HG03571 (cell line): ENCODE measurements around the gene KIF22.
"Not testable (repeated sequence)": the region's sequence is repeated elsewhere in the genome, so short reads cannot be mapped to it uniquely, and the experiment has no call there.

ENCODE experiments used
- ATAC-seq: cut with Tn5 transposase; IDR thresholded peaks from one replicate; pipeline ENCODE4 v1.9.1; 2021; ENCODE audit not compliant: unreplicated experiment

The KIF22 gene

DNA sequence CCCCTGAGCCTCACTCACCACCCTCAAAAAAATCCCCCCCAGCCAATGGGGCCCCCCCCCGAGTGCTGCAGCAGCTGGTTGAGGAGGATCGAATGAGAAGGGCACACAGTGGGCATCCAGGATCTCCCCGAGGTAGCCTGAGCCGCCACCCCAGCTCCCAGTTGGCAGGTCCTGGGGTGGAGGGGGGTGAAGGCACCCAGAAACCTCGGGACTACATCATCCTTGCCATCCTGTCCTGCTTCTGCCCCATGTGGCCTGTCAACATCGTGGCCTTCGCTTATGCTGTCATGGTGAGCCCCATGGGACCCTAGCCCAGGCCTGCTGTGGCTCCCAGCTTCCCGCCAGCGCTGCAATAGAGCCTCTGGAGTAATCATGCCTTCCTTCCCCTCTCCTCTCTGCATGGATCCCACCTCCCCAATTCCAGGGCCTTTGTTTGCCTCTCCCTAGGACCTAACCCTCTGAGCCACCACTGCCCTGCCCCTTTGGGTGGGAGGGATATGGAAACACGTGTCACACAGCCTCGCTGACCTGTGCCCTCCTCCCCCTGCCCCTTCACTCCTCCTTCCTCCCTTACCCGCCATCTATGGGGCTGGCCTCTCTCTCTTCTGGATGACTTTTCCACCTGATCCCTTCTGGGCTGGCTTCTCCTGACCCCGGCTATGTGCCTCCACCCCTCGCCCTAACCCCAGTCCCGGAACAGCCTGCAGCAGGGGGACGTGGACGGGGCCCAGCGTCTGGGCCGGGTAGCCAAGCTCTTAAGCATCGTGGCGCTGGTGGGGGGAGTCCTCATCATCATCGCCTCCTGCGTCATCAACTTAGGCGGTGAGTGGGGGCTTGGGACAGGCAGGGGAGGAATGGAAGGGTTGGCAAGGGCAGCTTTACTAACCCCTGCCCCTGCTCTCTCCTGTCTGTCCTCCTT, 23.4 kb downstream of the KIF22 start:
- no peak for ATAC-seq

DNA sequence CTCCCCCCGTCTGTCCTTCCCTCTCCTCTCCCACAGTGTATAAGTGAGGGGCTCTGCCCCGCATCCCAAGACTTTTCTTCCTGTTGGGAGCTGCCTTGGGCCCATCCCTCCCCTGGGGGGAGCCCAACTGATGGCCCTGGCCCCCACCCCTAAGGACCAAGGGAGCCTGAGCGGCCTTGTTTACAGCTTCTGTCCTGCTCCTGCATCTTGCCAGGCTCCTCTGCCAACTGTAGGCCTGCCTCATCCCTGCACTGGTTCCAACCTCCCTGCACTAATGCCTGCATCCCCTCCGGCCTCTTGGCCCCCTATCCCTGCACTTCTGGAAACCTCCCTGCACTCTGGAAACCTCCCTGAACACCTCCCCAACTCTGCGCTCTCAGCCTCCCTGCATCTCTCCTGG, 24.0 kb downstream of the KIF22 start:
- no peak for ATAC-seq

DNA sequence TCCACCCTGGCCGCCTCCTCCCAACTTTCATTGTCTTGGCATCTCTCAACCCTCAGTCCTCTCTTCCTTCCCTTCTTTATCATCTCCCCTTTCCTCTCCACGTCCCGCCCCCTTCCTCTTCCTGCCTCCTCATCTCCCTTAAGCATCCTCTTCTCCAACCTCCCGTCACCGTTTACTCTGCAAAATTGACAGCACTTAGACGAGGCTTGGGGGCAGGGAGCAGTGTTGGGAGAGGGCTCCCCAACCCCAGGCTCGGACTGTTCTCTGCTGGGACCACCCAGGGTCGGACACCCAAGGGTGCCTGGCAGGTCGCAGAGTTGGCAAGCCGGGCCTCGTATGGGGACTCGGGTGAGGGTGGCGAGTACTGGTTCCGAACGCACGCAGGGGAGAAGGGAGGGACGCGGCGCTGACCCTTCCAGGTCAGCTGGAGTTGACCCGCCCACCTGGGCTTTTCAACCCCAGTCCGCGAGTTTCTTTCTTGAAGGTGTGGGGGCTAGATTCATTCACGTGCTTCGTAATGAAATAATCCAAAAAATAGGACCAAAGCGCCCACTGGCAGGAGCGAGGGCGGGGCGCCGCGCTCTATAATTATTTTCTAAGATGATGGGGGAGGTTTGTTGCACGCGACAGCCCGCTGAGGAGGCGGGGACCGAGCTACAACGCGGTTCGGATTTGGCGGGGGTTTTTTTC, 24.6 kb downstream of the KIF22 start:
- ATAC-seq, result no peak

DNA sequence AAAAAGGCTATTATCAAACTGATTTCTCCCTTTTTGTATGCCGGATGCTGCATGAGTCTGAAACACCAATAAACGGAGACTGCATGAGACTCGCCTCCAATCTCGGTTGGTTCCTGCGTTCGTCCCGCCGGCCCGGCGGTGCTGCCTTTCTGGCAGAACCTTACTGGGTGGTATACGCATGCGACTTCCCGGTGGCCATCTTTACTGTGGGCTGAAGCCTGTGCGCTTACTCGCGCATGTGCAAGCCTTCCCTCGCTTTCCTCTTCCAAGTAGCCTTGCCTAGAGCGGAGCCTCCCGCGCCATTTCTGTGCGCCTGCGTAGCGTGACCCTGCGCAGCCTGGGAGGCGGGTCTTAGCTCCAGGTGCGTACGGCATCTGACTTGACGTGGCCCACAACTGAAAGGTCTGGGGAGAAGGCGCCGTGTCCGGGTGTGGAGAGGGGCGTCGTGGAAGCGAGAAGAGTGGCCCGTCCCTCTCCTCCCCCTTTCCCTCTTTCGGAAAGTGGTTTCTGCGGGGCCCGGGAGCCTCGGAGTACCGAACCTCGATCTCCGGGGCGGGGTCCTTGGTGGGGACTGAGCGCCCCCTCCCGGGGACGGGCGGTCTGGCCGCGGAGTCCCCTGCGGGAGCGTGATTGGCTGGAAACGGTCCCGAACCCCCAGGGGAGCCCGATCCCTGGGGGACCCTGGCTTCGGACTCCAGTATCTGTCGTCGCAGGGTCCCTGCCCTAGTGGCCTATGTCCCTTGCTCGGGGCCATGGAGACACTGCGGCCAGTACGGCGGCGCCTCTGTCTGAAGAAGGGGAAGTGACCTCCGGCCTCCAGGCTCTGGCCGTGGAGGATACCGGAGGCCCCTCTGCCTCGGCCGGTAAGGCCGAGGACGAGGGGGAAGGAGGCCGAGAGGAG, 25.5 kb downstream of the KIF22 start, which contains the start of gene PAGR1:
PAGR1 (plus strand) TSS at position 360 of the 901 bp plus-strand sequence; CDS start at position 734, 374 bp downstream.
- peak; percentile 50 for ATAC-seq

DNA sequence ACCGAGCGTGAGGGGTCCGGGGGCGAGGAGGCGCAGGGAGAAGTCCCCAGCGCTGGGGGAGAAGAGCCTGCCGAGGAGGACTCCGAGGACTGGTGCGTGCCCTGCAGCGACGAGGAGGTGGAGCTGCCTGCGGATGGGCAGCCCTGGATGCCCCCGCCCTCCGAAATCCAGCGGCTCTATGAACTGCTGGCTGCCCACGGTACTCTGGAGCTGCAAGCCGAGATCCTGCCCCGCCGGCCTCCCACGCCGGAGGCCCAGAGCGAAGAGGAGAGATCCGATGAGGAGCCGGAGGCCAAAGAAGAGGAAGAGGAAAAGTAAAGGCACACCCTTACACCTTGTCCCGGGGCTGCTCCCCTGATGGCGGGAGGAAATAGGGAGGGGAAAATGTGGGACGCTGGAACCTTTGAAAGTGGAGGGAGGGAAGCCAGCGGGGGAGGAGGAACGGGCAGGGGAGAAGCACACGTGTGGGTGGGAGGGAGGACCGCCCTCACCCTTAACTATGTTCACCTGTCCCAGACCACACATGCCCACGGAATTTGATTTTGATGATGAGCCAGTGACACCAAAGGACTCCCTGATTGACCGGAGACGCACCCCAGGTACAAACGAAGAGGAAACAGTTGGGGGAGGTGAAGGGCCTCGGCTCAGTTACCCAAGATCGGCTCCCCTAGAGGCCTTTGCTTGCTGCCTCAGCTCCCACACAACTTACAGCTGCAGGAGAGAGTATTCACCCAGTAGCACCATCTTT, 26.3 kb downstream of the KIF22 start:
- no peak for ATAC-seq

DNA sequence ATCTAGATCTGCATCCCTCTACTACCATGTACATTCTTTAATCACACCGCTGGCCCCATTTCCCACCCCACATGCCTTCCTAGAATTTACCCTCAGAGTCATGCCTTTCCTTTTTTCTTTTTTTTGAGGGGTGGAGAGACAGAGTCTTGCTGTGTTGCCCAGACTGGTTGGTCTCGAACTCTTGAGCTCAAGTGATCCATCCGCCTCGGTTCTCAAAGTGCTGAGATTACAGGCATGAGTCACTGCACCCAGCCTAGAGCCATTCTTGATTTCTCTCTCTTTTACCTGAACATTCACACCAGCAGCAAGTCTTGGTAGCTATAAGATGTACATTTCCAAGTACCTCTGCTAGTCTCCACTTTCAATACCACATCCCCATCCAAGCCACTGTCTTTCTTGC, 27.5 kb downstream of the KIF22 start:
- ATAC-seq, result no peak

DNA sequence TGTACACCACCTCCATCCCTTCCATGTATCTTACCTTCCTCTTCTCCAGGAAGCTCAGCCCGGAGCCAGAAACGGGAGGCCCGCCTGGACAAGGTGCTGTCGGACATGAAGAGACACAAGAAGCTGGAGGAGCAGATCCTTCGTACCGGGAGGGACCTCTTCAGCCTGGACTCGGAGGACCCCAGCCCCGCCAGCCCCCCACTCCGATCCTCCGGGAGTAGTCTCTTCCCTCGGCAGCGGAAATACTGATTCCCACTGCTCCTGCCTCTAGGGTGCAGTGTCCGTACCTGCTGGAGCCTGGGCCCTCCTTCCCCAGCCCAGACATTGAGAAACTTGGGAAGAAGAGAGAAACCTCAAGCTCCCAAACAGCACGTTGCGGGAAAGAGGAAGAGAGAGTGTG, 29.0 kb downstream of the KIF22 start:
- ATAC-seq, result no peak

DNA sequence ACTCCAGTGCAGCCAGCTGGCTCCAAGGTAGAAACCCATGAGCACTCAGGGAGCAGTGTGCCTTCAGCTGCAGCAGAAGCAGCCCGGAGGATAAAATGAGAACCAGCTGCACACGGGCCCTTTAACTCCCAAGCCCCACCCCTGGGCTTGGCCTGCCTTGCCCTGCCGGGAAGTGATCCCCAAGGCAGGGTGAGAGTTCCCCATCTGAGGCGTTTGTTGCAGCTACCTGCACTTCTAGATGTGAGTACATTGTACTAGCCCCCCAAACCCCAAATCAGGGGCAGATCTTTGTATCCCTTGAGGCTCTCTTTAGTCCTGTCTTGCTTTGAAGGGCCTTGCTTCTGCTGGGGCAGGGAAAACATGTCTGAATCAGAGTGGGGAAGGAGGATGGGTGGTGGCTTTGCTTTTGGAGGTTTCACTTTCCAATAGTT, 29.7 kb downstream of the KIF22 start, which contains the start of gene MVP:
MVP (plus strand) TSS at position 192 of the 431 bp plus-strand sequence. CDS start 10,088 bp downstream, outside the sequence.
- no peak for ATAC-seq

DNA sequence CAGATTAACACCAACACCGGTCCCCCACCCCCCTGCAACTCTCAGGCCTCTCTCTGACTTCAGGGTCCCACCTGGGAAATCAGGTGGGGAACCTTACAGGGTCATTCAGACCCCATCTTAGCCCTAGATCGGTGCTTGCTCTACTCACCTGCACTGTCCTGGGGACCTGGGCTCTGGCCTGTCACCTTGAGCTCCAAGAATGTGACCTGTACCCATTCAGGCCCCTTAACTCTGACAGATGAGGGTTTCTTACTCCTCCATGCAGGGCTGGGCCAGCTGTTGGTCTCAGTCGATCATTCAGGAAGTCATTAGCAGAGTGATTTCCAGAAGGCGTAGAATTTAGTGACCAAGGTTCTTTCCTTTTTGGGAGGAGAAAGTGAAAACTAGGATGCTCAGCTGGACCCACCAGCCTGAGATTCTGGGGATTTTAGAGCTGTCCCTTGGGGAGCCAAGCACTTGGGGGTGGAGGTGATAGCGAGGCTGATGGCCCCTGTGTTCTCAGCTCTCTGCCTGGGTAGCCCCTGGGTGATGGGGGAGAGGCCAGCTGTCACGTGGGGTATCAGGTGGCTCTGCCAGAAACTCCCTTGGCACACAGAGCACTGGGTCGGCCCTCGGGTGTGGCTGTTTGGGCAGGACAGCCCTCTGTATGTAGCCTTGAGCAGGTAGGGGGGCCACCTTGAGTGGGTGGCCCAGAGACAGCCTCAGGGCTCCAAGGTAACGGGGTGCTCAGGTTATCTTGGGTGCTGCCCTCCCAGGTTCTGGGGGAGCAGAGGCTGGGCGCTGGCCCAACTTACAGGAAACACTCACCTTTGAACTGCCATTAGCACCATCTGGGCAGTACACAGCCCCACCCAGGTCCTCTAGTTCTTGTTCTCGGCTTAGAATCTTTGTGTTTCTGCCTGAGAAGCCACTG, 30.4 kb downstream of the KIF22 start:
- no peak for ATAC-seq

DNA sequence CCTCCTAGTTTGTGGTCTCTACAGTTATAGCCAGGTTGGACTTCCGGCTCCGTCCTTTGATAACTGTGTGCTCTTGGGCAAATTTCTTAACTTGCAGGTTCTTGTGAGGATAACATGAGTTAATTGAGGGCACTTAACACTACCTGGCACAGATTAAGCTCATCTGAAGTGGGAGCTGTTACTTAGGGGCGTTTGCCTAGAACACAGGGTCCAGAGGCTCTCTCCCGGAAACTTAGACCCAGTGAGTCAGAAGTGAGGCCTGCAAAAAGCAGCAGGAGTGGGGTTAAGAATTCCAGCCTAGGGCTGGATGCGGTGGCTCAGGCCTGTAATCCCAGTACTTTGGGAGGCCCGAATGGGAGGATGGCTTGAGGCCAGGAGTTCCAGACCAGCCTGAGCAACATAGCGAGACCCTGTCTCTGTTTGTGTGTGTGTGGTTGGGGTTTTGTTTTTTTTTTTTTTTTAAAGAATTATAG, 31.1 kb downstream of the KIF22 start:
- ATAC-seq, result no peak

DNA sequence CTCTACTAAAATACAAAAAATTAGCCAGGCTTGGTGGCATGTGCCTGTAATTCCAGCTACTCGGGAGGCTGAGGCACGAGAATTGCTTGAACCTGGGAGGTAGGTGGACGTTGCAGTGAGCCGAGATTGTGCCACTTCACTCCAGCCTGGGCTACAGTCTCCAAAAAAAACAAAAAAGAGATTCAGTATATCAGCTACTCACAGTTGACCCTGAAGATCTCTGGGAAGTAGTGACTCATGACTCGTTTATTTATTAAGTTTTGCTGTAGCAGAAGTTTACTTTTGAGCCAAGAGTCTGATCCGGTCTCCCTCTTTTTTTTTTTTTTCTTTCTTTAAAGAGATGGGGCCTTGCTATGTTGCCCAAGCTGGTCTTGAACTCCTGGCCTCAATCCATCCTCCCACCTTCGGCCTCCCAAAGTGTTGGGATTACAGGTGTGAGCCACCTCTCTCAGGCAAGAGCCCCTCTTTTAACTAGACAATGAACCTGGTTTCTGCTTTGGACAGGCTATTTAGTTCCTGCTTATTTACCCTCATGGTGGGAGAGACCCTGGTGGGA, 34.1 kb downstream of the KIF22 start:
- ATAC-seq, result no peak

DNA sequence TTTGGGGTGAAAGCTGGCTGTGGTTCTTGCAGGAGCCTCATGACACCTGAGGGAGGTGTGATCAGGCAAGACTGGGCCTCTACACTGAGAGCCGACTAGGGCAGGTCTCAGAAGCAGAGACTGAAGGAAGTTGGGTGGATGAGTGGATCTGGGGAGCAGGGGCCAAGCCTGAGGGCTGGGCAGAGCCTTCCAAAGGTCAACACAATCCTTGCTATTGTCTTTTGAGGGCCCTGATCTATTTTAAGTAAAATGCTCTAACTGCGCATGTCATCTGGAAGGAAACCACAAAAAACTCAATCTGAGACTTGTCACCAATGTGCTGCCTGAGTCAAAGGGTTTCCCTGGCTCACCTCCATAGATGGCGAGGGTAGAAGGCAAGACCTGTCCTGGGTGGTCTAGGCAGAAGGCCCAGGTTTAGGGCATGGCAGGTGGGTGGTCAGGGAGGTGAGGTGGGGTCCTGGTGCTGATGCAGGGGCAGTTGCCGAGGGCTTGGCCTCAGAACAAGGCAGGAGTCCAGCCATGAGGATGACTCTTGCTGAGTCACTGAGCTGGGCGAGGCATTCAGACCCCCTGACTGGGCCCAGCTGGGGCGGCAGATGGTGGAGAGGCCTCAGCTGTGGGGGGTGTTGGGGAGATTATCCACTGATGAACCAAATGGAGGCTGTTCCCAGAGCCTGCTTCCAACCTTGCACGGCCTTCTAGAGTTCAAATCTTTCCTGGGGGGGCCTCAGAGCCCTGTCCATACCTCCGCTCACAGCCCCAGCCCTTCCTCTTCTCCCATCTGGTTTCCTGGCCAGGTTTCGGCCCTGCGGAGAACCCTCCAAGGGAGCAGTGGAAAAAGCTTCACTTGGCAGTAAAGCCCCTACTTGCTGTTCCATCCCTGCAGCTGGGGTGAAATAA, 34.8 kb downstream of the KIF22 start:
- ATAC-seq, result no peak

DNA sequence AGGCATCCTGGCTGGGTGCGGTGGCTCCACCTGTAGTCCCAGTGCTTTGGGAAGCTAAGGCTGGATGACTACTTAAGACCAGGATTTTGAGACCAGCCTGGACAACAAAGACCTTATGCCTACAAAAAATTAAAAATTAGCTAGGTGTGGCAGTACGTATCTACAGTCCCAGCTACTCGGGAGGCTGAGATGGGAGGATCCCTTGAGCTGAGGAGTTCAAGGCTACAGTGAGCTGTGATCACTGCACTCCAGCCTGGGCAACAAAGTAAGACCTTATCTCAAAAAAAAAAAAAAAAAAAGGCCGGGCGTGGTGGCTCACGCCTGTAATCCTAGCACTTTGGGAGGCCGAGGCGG, 35.8 kb downstream of the KIF22 start:
- no peak for ATAC-seq

DNA sequence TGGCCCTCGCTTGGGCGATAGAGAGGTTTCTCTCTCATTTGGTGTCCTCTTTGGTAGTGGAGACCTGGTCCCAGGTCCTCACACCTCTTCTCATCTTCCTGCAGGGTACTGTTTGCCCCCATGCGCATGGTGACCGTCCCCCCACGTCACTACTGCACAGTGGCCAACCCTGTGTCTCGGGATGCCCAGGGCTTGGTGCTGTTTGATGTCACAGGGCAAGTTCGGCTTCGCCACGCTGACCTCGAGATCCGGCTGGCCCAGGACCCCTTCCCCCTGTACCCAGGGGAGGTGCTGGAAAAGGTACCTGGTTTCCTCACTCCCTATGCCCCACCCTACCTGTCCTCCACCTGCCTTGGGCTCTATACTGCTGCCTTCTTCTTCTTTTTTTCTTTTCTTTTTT, 40.2 kb downstream of the KIF22 start:
- no peak for ATAC-seq

DNA sequence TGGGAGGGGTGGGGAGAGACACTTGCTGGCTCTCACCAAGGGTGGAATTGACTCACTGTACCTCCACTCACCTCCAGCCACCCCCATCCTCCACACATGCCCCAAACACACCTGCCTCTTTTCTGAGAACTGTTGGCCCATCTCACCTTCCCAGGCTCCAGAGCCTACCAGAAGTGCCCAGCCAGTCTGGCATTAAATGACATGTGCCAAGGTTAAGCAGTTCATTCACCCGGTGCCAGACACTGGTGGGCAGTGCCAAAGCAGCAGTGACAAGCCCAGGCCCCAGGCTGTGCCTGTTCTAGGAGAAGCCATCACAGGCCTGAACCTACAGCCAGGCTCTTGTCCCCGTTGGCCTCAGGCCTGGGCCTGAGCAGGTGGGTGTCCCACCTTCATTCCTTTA, 40.9 kb downstream of the KIF22 start:
- no peak for ATAC-seq

DNA sequence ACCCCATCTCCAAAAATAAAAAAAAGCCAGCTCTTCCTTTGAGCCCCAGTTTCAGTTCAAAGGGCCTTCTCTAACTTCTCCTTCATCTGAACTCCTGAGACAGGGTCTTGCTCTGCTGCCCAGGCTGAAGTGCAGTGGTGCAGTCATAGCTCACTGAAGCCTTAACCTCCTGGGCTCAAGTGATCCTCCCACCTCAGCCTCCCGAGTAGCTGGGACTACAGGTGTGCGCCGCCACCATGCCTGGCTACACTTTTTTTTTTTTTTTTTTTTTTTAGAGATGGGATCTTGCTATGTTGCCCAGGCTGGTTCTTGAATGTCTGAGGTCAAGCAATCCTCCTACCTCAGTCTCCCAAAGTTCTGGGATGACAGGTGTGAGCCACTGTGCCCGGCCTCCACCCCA, 42.7 kb downstream of the KIF22 start:
- not testable (repeated sequence) for ATAC-seq

DNA sequence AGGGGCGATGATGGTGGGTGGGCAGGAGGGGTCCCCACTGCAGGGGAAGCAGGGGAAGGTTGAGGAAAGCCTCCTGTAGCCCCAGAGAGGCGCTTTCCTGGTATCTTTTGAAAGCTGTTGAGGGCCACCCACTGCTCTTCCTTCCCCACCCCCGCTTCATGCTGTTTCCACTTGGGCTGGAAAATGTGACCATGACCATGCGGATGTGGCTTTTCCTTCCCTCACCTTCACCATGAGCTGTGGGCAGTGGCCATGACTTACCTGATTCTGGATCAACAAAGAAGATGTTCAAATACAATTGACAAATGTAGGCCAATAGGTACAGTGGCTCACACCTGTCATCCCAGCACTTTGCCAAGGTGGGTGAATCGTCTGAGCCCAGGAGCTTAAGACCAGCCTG, 43.5 kb downstream of the KIF22 start:
- ATAC-seq, result no peak

DNA sequence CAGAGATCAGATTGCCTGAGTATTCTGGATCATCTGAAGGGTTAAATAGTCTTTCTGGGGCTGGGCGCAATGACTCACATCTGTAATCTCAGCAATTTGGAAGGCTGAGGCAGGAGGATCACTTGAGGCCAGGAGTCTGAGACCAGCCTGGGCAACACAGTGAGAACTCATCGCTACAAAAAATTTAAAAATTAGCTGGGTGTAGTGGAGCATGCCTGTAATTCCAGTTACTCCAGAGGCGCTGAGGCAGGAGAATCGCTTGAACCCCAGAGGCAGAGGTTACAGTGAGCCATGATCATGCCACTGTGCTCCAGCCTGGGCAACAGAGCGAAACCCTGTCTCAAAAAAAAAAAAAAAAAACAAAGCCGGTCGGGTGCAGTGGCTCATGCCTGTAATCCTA, 45.4 kb downstream of the KIF22 start:
- ATAC-seq, result no peak
